ENCODE data around the gene NME3. TPM values are rescaled to one million over a fixed set of nuclear protein-coding genes. Genes with fewer than 3 reads are reported as not detected.

NME3 gene
- total RNA-seq, 1 experiment from 2014 or later: 49.0 TPM

DNA sequence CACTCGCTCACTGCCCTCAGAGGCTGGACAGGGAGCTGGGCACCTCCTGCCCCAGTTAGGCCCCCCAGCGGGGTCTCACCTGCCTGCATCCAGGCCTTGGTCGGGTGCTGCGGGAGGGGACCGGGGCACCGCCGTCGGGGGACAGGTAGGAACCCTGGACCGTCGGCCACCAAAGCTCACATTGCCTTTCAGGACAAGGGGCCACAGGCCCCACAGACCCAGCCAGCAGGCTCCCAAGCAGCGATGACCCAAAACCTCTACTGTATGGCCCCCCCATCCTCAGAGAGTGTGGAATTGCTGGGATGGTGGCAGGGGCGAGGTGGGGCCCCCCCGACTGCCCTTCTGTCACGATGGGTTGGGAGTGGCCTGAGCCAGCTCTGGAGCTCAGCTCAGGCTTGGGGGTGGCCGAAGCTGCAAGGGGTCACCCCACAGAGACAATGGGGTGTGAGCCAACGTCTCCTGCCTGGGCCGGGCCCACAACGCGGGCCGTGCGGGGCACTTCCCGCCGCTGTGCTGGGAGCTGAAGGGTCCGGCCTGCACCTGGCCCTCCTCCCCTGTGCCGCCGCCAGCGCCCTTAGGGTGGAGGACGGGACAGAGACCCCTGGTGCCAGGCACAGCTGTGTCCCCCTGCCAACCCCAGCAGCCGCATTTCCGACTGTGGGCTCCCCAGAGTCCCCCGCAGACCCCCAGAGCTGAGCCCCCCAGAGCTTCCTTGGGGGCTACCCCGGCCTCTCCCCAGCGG is 21.7 kb upstream of the NME3 start:
- H3K4me1 ChIP-seq (replicated peaks; ENCODE audit: insufficient read depth): no peaks in the 10 kb centered on the region
- ChIA-PET POLR2A (ENCODE audit: unreplicated experiment) (no interaction called here), CTCF (no interaction called here)
- no peaks in the 10 kb centered on the region for H3K27me3 ChIP-seq (ENCODE audit: insufficient read depth, low read depth)
- H3F3A ChIP-seq (ENCODE audit: insufficient read depth, low read depth): no peaks in the 10 kb centered on the region
- H3K9me2 ChIP-seq (ENCODE audit: insufficient read depth): no peaks in the 10 kb centered on the region
- no peak overlapping the region for H3K4me3 ChIP-seq
- TF ChIP-seq, protein P1, sequence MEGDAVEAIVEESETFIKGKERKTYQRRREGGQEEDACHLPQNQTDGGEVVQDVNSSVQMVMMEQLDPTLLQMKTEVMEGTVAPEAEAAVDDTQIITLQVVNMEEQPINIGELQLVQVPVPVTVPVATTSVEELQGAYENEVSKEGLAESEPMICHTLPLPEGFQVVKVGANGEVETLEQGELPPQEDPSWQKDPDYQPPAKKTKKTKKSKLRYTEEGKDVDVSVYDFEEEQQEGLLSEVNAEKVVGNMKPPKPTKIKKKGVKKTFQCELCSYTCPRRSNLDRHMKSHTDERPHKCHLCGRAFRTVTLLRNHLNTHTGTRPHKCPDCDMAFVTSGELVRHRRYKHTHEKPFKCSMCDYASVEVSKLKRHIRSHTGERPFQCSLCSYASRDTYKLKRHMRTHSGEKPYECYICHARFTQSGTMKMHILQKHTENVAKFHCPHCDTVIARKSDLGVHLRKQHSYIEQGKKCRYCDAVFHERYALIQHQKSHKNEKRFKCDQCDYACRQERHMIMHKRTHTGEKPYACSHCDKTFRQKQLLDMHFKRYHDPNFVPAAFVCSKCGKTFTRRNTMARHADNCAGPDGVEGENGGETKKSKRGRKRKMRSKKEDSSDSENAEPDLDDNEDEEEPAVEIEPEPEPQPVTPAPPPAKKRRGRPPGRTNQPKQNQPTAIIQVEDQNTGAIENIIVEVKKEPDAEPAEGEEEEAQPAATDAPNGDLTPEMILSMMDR (conservative IDR thresholded peaks at IDR 0.05): no peak
- no peak for TF ChIP-seq EZH2 (IDR thresholded peaks at IDR 0.05; ENCODE audit: low read depth)
- peaks cover 5% of the 10 kb centered on the region; the same call in 1 of the 2 replicates for H3K9me3 ChIP-seq (ENCODE audit: insufficient read depth, low read depth)
- no peak overlapping the region for H3K27ac ChIP-seq
- no peak overlapping the region for H2AFZ ChIP-seq
- no peak overlapping the region for H3K4me2 ChIP-seq
- BruUV-seq (replicated peaks): no TSS peak
- intact Hi-C loops (cut with micrococcal nuclease; ENCODE audit: unreplicated experiment): no loop called here
- H4K20me1 ChIP-seq (ENCODE audit: insufficient read depth): no peaks in the 10 kb centered on the region
- no peak for DNase-seq
- H3K79me2 ChIP-seq (ENCODE audit: low read depth): no peaks in the 10 kb centered on the region
- H3K36me3 ChIP-seq (ENCODE audit: low read depth): no peaks in the 10 kb centered on the region

DNA sequence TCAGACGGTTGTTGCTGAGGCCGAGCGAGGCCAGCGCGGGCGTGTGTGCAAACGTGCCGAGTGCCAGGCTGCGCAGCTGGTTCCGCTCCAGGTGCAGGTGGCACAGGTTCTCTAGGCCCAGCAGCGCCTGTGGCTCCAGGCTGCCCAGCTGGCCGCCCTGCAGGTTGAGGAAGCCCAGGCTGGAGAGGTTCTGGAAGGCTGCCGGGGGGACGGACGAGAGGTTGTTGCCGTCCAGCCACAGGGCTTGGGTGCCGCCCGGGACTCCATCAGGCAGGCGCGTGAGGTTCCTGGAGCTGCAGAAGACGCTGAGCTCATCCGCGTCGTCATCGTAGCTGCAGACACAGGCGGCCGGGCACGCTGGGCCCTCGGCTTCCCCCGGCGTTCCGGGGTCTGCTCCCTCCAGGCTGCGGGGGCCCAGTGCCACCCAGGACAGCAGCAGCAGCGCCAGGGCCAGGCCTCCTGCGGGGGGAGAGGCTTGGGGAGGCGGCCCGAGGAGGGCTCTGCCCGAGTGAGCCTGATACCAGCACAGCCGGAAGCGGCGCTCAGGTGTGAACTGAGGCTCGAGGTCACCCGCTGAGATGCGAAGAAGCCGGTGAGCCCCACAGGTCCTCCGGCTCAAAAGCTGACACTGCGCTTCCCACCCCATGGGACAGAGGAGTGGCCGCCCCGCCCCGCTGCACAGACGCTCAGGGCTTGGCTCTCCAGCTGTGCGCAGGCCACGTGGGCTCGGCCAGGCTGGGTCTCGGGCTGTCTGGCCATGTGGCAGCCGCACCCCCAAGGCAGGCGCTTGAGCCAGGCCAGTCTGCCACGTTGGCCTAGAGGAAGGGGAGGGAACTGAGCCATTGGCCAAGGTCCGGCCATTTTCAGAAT is 20.8 kb upstream of the NME3 start:
- H3K4me1 ChIP-seq (replicated peaks; ENCODE audit: insufficient read depth): no peaks in the 10 kb centered on the region
- no peak overlapping the region for H3K27ac ChIP-seq
- H3K9me2 ChIP-seq (ENCODE audit: insufficient read depth): no peaks in the 10 kb centered on the region
- H2AFZ ChIP-seq: no peak overlapping the region
- no peaks in the 10 kb centered on the region for H3K9me3 ChIP-seq (ENCODE audit: insufficient read depth, low read depth)
- no peaks in the 10 kb centered on the region for H3K27me3 ChIP-seq (ENCODE audit: insufficient read depth, low read depth)
- H4K20me1 ChIP-seq (ENCODE audit: insufficient read depth): no peaks in the 10 kb centered on the region
- no peak overlapping the region for H3K4me2 ChIP-seq
- ChIA-PET POLR2A (ENCODE audit: unreplicated experiment) (interaction anchor here (0.7 kb wide), 1 partner anchor 86 kb away, joined by 17 read pairs; no protein-coding TSS in a partner anchor), CTCF (no interaction called here)
- H3K36me3 ChIP-seq (ENCODE audit: low read depth): no peaks in the 10 kb centered on the region
- no TSS peak for BruUV-seq (replicated peaks)
- no peak overlapping the region for H3K4me3 ChIP-seq
- TF ChIP-seq, protein P1 (conservative IDR thresholded peaks at IDR 0.05): no peak
- TF ChIP-seq EZH2 (IDR thresholded peaks at IDR 0.05; ENCODE audit: low read depth): no peak
- H3K79me2 ChIP-seq (ENCODE audit: low read depth): no peaks in the 10 kb centered on the region
- H3F3A ChIP-seq (ENCODE audit: insufficient read depth, low read depth): no peaks in the 10 kb centered on the region
- intact Hi-C loops (cut with micrococcal nuclease; ENCODE audit: unreplicated experiment): no loop called here
- DNase-seq: no peak

DNA sequence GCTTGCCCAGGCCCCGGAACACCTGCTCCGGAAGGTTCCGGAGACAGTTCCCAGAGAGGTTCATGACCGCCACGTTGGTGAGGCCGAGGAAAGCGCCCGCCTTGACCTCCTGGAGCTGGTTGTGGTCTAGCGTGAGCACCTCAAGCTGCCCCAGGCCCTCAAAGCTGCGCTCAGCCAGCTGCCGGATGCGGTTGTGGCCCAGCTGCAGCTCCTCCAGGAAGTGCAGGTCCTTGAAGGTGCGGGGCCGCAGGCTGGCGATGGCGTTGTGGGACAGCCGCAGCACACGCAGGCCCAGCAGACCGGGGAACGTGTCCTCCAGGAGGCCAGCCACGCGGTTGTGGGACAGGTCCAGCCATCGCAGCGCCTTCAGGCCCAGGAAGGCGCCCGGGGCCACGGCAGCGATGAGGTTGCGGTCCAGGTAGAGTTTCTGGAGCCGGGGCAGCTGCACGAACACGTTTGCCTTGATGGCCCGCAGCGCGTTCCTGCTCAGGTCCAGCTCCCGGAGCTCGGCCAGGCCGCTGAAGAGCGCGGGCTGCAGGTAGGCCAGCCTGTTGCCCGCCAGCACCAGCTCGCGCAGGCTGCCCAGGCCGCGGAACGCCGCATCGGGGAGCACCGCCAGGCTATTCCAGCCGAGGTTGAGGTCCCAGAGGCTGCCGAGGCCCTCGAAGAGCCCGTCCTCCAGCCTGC is 20.1 kb upstream of the NME3 start:
- H2AFZ ChIP-seq: no peak overlapping the region
- ChIA-PET CTCF (no interaction called here), POLR2A (ENCODE audit: unreplicated experiment) (interaction anchor here (0.7 kb wide), 1 partner anchor 85 kb away, joined by 17 read pairs; no protein-coding TSS in a partner anchor)
- no peaks in the 10 kb centered on the region for H4K20me1 ChIP-seq (ENCODE audit: insufficient read depth)
- no peak overlapping the region for H3K4me2 ChIP-seq
- intact Hi-C loops (cut with micrococcal nuclease; ENCODE audit: unreplicated experiment): no loop called here
- H3K4me1 ChIP-seq (replicated peaks; ENCODE audit: insufficient read depth): no peaks in the 10 kb centered on the region
- no peaks in the 10 kb centered on the region for H3K27me3 ChIP-seq (ENCODE audit: insufficient read depth, low read depth)
- H3F3A ChIP-seq (ENCODE audit: insufficient read depth, low read depth): no peaks in the 10 kb centered on the region
- no peaks in the 10 kb centered on the region for H3K36me3 ChIP-seq (ENCODE audit: low read depth)
- H3K27ac ChIP-seq: no peak overlapping the region
- H3K9me2 ChIP-seq (ENCODE audit: insufficient read depth): no peaks in the 10 kb centered on the region
- BruUV-seq (replicated peaks): no TSS peak
- DNase-seq: no peak
- H3K79me2 ChIP-seq (ENCODE audit: low read depth): peaks cover 2% of the 10 kb centered on the region; the same call in 1 of the 2 replicates
- H3K4me3 ChIP-seq: no peak overlapping the region
- TF ChIP-seq EZH2 (IDR thresholded peaks at IDR 0.05; ENCODE audit: low read depth): no peak
- TF ChIP-seq, protein P1 (conservative IDR thresholded peaks at IDR 0.05): no peak
- no peaks in the 10 kb centered on the region for H3K9me3 ChIP-seq (ENCODE audit: insufficient read depth, low read depth)
